ENCODE data around the gene TNFRSF21.
"Not testable (repeated sequence)": the region's sequence is repeated elsewhere in the genome, so short reads cannot be mapped to it uniquely, and the experiment has no call there.

Gene TNFRSF21

GRCh38 chr6:47290124-47290834, 19.4 kb downstream of the TNFRSF21 start:
- no peak for DNase-seq (ENCODE audit: low read depth in 2 of 2, low spot score in 1 of 2)

- DNase-seq (ENCODE audit: low read depth in 2 of 2, low spot score in 1 of 2) = no peak
Measured at GRCh38 chr6:47288267-47289090, 21.2 kb downstream of the TNFRSF21 start.

GRCh38 chr6:47286301-47286700, 23.4 kb downstream of the TNFRSF21 start:
- no peak for DNase-seq (ENCODE audit: low read depth in 2 of 2, low spot score in 1 of 2)

- DNase-seq (ENCODE audit: low read depth in 2 of 2, low spot score in 1 of 2) = no peak
Measured at GRCh38 chr6:47283993-47284392, 25.7 kb downstream of the TNFRSF21 start.

GRCh38 chr6:47278545-47278944, 31.2 kb downstream of the TNFRSF21 start:
- no peak for DNase-seq (ENCODE audit: low read depth in 2 of 2, low spot score in 1 of 2)

GRCh38 chr6:47277702-47278101, 32.0 kb downstream of the TNFRSF21 start:
- no peak for DNase-seq (ENCODE audit: low read depth in 2 of 2, low spot score in 1 of 2)

- no peak for DNase-seq (ENCODE audit: low read depth in 2 of 2, low spot score in 1 of 2)
Measured at GRCh38 chr6:47276377-47276776, 33.3 kb downstream of the TNFRSF21 start.

GRCh38 chr6:47275640-47276039, 34.1 kb downstream of the TNFRSF21 start:
- DNase-seq (ENCODE audit: low read depth in 2 of 2, low spot score in 1 of 2) = no peak

GRCh38 chr6:47275132-47275531, 34.6 kb downstream of the TNFRSF21 start:
- not testable (repeated sequence) for DNase-seq (ENCODE audit: low read depth in 2 of 2, low spot score in 1 of 2)

- no peak for DNase-seq (ENCODE audit: low read depth in 2 of 2, low spot score in 1 of 2)
Measured at GRCh38 chr6:47268572-47269187, 41.0 kb downstream of the TNFRSF21 start.

GRCh38 chr6:47267301-47267700, 42.4 kb downstream of the TNFRSF21 start:
- no peak for DNase-seq (ENCODE audit: low read depth in 2 of 2, low spot score in 1 of 2)

- DNase-seq (ENCODE audit: low read depth in 2 of 2, low spot score in 1 of 2) = no peak
Measured at GRCh38 chr6:47265971-47266370, 43.7 kb downstream of the TNFRSF21 start.

- no peak for DNase-seq (ENCODE audit: low read depth in 2 of 2, low spot score in 1 of 2)
Measured at GRCh38 chr6:47264775-47265184, 44.9 kb downstream of the TNFRSF21 start.

- no peak for DNase-seq (ENCODE audit: low read depth in 2 of 2, low spot score in 1 of 2)
Measured at GRCh38 chr6:47263268-47263667, 46.4 kb downstream of the TNFRSF21 start.

GRCh38 chr6:47262231-47262630, 47.5 kb downstream of the TNFRSF21 start:
- DNase-seq (ENCODE audit: low read depth in 2 of 2, low spot score in 1 of 2) = no peak

GRCh38 chr6:47261191-47261590, 48.5 kb downstream of the TNFRSF21 start:
- no peak for DNase-seq (ENCODE audit: low read depth in 2 of 2, low spot score in 1 of 2)

GRCh38 chr6:47260021-47260420, 49.7 kb downstream of the TNFRSF21 start:
- DNase-seq (ENCODE audit: low read depth in 2 of 2, low spot score in 1 of 2) = no peak

GRCh38 chr6:47258724-47259347, 50.9 kb downstream of the TNFRSF21 start:
- DNase-seq (ENCODE audit: low read depth in 2 of 2, low spot score in 1 of 2) = no peak

- no peak for DNase-seq (ENCODE audit: low read depth in 2 of 2, low spot score in 1 of 2)
Measured at GRCh38 chr6:47256981-47257730, 52.5 kb downstream of the TNFRSF21 start.

GRCh38 chr6:47256361-47256760, 53.3 kb downstream of the TNFRSF21 start:
- no peak for DNase-seq (ENCODE audit: low read depth in 2 of 2, low spot score in 1 of 2)

- no peak for DNase-seq (ENCODE audit: low read depth in 2 of 2, low spot score in 1 of 2)
Measured at GRCh38 chr6:47254906-47255305, 54.8 kb downstream of the TNFRSF21 start.

Measured in stimulated activated CD8-positive, alpha-beta memory T cell treated with anti-CD3 and anti-CD28 coated beads, Interleukin-4, amount 100 ng/mL, for 1 hour (primary cell).